GM18951 (cell line): Measurements from ENCODE around the gene TRPM8.
"Not testable (repeated sequence)": the region's sequence is repeated elsewhere in the genome, so short reads cannot be mapped to it uniquely, and the experiment has no call there.

Experiments used
- POLR2A ChIP-seq: IDR thresholded peaks from 4 replicates; pipeline ENCODE4 v1.6.1; 2011; ENCODE audit warnings: mild to moderate bottlenecking; ENCODE audit not compliant: insufficient read length, insufficient read depth; ENCODE audit errors: extremely low read depth
- in situ Hi-C: fragments of 300-500 bp; cut with MboI; formaldehyde crosslinking; loops from one replicate; pipeline ENCODE4 v1.12.0; 2022; ENCODE audit warnings: low sequenced_read_pairs, mixed read lengths, inconsistent platforms; ENCODE audit not compliant: unreplicated experiment

TRPM8 gene

GRCh38 chr2:233950078-233950825 is 33.1 kb downstream of the TRPM8 start:
- TF ChIP-seq POLR2A = no peak
- in situ Hi-C loops = no loop called here

- TF ChIP-seq POLR2A = no peak
- in situ Hi-C loops = no loop called here
These were observed 35.2 kb downstream of the TRPM8 start for GRCh38 chr2:233952335-233952734.

GRCh38 chr2:233953087-233953801 is 36.1 kb downstream of the TRPM8 start:
- TF ChIP-seq POLR2A = no peak
- in situ Hi-C loops = no loop called here

GRCh38 chr2:233960203-233960602 is 43.0 kb downstream of the TRPM8 start:
- TF ChIP-seq POLR2A = no peak
- in situ Hi-C loops = no loop called here

- in situ Hi-C loops = no loop called here
These were observed 44.7 kb downstream of the TRPM8 start for GRCh38 chr2:233961905-233962304.

GRCh38 chr2:233964581-233964980 is 47.4 kb downstream of the TRPM8 start:
- no peak for TF ChIP-seq POLR2A
- in situ Hi-C loops = no loop called here

More at GRCh38 chr2:233961905-233962304, 44.7 kb downstream of the TRPM8 start:
- TF ChIP-seq POLR2A = no peak

- TF ChIP-seq POLR2A = no peak
- in situ Hi-C loops = no loop called here
These were observed 47.9 kb downstream of the TRPM8 start for GRCh38 chr2:233965032-233965603.

GRCh38 chr2:233965646-233966045 is 48.5 kb downstream of the TRPM8 start:
- in situ Hi-C loops = not testable (repeated sequence)

GRCh38 chr2:233966388-233966787 is 49.2 kb downstream of the TRPM8 start:
- TF ChIP-seq POLR2A = no peak
- in situ Hi-C loops = no loop called here

GRCh38 chr2:233967164-233967563 is 50.0 kb downstream of the TRPM8 start:
- in situ Hi-C loops = no loop called here

GRCh38 chr2:233968556-233968955 is 51.4 kb downstream of the TRPM8 start:
- no peak for TF ChIP-seq POLR2A
- in situ Hi-C loops = no loop called here

More at GRCh38 chr2:233967164-233967563, 50.0 kb downstream of the TRPM8 start:
- TF ChIP-seq POLR2A = no peak

GRCh38 chr2:233972460-233972859 is 55.3 kb downstream of the TRPM8 start:
- in situ Hi-C loops = not testable (repeated sequence)

GRCh38 chr2:233972941-233973575 is 55.9 kb downstream of the TRPM8 start:
- TF ChIP-seq POLR2A = no peak
- in situ Hi-C loops = no loop called here
